ENCODE measurements around the gene PRELP.
"Not testable (repeated sequence)": the region's sequence is repeated elsewhere in the genome, so short reads cannot be mapped to it uniquely, and the experiment has no call there.

Gene PRELP

DNA sequence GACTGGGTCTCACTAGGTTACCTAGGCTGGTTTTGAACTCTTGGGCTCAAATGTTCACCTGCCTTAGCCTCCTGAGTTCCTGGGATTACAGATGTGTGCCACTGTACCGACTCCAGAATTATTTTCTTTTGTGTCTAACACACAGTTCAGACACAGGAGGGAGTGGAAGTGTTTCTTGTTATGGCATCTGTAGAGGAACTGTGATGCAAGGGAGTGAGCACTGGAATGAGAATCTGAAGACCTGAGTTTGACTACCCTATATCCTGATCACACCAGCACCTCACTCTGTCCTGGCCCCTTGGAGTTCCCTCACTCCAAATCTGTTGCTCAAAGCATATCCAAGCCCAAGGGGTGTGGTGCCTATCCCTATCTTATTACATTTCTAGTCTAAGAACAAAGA lies 33.5 kb downstream of the PRELP start:
- DNase-seq, result no peak

DNA sequence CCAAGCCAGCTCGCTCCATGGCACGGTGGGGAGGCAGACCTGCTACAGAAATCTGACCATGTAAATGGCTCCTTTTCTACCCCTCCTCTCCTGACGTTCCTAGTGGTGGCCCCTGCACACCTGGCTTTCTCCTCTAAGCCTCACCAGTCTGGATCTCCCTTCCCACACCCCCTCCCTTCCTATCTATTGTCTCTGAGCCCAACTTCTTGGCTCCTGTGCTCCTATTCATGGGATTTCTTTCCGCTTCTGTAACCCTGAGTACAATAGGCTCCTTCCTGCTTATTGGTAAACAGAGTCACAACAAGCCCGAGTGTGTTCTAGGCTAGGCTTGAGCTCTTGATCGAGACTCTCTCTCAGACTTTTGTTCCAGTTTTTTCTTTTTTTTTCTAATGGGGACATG lies 35.9 kb downstream of the PRELP start:
- no peak for DNase-seq

DNA sequence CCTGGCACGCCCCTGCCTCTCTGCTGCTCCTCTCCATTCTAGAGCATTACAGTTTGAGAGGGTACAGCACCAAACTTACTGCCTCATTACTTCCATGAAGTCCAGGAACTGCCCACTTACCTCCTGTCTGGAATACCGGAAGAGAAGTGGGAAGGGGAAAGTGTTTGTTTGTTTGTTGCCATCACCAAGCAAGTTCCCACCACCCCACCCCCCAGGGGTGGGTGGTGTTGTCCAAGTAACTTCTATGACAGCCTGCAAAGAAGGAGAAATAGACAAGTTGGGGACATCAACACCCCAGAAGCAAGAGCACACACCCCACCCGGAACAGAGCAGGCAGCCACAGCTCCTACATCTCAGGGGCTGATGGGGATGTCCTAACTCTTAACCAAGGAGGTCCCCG lies 36.3 kb downstream of the PRELP start:
- no peak for DNase-seq

DNA sequence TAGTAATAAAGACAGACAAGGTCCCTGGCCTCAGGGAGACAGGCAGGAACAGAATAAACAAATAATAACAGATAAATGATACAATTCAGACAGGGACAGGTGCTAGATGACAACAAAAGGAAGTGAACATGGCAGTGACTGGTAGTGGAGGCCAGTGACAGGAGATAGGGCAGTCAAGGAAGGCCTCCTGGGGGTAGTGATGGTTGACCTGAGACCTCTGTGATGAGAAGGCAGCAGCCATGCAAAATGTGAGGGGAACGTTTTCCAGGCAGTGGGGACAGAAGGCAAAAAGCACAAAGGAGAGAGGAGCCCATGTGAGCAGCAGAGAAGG lies 36.9 kb downstream of the PRELP start:
- no peak for DNase-seq

DNA sequence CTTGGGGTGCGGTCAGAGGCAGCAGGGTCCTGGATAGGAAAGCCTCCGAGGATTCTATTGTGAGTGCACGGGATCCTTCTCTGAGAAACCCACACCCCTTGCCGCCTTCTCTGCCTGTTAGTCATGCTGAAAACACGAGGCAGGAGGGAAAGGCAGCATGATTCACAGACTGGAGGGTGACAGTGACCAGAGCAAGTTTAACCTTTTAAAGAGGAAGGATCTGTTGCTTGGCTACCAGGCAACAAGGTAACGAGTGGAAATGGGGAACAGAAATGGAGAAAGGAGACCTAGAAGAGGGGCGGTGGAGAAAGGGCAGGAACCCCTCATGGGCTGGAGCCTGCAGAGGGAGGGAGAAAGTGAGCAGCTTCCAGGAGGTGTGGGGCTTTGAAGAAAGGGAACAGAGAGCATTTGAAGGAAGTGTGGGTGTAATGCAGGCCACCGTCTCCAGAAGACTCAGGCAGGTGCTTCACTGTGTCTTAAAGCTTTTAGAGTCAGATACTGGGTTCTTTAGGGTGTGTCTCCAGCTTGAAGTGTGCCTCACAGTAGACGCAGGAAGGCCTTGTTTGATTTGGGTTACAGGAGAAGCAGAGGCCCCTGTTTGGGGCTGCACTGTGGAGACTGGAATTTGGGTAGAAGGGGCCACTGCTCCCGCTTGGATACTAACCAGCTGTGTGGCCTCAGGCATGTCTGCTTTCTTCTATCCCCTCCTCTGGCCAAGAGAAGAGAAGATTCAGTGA lies 37.4 kb downstream of the PRELP start:
- DNase-seq, result no peak

DNA sequence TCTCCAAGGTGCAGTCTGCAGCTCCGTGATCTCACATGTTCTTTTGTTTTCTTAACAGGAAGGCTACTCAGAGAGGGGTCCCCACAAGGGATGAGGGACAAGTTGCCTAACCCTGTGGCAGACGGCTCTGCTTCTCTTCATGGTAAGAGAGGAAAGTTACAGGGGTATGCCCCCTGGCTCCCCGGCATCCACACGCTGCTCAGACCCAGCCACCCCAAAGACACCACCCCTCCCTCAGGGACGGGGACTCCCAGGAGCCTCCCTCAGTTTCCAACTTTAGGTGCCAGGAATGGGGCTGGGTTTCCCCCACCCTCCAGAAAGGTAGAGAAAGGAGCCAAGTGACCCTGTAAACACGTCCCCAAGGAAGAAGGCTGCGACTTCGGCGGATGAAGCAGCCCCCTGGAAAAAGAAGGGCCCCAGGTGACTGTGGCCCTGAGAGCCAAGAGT lies 38.0 kb downstream of the PRELP start:
- no peak for DNase-seq

DNA sequence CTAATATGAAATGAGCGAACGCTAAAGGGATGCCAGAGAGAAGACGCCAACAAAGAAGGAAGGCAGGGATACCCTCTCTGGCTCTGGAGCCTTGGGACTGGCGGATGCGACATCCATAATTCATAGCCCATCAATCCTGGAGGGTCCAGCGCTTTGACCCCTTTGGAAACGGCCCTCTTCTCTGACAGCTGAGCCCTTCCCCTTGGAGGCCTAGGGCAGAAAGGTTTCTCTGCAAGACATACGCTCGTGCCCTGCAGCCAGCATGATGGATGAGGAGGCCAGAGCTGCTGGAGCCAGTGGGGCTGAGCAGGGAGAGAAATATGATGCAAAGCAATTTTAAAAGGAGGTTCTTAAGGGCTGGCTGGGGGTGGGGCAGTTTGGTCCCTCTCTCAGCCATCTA lies 40.6 kb downstream of the PRELP start:
- no peak for DNase-seq

DNA sequence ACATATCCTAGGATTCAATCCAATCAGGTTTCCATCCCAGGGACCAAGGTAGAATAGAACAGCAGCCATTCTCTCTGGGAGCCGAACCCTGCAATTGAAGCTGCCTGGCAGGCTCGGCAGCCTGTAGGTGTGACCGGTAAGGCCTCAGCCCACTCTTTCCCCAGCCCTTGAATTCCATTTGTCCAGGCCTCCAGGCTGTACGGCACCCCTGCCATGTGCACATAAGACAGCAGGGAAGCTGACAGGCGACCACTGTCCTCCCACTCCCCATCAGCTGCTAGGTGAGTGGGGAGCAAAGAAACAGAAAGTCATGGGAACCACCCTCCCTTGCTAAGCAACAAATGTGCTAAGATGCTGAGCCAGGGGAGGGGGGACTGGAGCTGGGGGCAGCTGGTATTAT lies 41.3 kb downstream of the PRELP start:
- DNase-seq, result no peak

DNA sequence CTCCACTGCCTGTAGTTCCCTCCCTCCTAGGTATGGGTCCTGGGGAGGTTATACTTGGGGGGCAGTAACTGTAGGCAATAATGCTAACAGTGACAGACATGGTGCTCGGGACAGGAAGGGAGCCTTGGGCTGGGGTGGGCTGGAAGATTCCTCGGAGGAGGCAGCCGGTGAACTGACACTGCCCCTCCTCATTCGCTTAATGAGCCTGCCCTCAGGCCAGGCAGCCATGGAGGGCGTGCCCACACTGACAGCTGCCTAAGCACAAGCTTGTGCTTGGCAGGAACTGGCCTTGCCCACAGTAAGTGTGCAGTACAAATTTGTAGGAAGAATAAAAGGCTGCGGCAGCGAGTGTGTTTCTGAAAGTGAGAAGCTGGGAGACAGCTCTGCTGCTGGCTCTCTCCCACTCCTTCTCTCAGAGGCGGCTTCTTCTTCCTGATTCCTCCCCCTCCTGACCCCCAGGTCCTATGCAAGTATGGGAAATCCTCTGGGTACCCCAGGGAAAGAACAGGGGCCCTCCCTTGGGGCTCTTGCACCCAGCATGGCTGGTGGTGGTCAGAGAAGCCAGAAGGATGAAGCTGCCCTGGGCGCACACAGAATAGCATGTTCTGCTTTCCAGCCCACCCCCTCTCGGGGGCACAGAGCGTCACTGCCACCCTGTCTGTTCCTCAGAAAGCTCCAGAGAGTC lies 42.0 kb downstream of the PRELP start:
- DNase-seq, result no peak

DNA sequence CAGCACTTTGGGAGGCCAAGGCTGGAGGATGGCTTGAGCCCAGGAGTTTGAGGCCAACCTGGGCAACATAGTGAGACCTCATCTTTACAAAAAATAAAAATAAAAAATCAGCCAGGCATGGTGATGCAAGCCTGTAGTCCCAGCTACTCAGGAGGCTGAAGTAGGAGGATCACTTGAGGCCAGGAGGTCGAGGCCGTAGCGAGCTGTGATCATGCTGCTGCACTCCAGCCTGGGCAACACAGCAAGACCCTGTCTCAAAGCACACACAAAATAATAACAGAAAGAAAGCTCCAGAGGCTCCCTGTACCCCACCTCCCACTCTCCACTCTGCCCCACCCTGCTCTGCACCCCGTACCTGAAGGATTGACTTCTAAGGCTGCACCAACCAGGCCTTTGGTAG lies 42.5 kb downstream of the PRELP start:
- DNase-seq, result not testable (repeated sequence)

DNA sequence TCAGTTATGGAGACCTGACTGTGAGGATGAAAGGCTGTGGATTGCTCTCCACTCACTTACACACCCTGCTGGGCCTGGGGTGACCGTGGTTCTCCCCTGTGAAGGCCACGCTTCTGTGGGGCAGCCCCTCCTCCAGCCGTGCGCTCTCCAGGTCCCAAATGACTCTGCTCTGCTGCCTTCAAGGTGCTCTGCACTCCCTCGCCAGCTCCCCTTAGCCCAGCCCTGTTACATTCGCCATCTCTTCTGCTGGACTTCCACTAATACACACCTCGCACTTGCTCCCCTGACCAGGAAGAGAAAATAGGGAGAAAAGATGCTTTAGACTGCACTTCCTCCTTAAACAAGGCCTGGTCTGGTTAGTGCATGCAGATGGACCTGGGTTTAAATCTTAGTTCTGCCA lies 42.9 kb downstream of the PRELP start:
- no peak for DNase-seq

DNA sequence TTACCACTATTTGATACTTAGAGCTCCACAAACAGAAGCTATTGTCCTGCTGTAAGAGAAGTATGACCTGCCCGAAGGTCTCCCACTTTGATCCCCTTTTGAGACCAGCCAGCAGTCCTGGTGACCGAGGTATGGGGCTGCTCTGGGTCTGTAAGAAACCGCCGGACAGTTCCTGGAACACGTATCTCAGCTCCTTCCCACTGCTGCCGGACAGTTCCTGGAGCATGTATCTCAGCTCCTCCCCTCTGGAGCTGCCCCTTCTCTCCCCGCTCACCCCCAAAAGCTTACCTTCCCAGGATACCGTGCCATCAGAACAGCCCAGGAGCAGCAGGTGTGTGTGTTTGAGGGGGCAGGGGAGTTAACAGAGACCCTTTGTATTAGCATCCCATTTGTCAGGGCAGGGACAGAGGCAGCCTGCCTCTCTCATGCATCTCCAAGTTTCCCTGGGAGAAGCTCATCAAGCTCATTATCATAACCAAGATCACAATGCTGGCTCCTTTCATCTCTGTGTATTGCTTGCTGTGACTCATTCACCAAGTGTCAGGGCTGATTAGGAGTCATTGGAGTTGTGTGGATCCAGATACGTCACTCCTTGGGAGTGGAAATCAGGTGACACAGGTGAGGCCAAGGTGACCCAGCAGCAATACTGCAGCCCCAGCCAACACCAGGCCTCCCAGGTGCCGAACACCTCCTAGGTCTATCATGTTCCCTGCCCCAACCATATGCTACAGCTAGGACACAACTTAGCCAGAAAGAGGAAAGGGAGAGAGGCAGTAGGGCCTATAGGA lies 43.6 kb downstream of the PRELP start:
- DNase-seq, result no peak

DNA sequence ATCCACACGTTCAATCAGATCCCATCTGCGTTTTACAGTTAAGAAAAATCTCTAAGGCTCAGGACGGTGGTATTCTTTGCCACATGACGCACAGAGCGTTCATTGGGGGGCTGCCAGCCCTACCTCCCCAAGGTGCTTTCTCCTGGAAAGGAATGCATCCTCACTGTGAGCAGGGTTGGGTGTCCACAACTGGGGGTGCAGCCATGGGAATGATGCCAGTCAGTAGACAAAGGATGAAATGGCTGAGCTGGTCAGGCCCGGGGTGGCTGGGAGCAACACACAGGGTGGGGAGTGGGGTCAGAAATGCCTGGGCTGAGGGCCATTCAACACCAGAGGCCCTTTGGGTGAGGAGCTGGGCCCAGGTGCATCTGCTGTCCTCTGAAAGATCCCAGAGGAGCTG lies 44.3 kb downstream of the PRELP start:
- DNase-seq, result no peak

DNA sequence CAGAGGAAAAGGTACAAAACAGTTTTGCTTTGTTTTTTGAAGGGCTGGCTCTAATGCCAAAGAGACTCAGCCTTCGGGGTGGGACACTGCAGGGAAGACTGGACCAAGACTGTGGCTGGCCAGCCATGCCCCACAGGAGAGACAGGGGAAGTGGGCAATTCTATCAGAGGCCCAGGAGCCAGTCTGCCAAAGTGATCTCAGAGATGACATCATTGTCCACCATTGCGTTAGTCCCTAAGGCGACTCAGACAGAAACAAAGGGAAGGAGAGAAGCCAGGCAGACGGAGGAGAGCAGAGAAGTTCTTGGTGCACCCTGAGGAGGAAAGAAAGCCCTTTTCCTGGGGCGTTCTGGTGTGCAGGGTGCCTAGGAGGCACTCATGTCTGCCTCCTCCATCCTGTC lies 44.7 kb downstream of the PRELP start:
- DNase-seq, result no peak

DNA sequence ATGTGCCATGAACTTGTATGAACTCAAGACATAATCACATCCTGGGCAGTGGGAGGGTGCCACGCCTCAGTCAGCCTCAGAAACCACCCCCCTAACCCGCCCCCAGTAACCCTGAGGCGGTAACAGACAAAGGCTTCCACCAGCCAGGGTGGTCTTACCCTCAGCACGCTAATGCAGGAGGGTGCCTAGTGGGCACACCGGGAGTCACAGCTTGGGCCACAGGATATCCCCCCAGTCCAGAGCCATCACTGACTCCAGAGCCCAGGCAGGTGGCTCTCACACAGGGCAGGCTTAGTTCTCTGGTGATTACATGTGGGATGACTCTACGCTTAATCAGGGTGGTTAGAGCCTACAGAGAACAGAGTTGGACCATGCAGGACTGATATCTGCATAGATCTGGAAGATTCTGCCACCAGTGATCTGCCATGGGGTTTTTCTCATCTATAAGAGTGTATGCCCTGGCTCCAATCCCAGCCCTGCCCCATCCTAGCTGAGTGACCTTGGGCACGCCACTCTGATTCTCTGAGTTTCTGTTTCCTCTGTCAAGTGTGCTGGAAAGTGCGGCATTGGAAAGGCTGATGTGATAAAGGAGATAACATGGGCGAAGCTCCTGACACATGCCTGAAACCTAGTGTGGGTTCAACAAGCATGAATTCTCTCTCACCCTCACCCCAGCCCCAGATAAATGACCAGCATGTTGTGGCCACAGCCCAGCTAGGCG lies 45.6 kb downstream of the PRELP start:
- no peak for DNase-seq

DNA sequence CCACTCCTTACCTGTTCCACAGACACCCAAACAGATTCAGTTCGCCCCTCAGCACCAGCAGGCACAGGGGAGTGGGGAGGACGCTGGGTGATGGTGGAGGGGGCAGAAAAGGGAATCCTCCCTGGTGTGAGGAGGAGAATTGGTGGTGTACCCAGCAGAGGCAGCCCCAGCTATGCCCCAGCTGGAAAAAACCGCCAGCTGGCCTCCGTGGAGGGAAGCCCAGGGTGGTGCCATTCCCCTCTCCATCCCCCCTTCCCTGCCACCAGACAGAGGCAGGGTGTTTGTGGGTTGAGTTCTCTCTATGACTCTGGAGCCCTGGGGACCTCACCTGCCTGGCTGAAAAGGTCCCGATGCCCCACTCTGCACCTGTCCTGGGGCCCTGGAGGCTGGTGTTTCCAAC lies 46.2 kb downstream of the PRELP start:
- no peak for DNase-seq

DNA sequence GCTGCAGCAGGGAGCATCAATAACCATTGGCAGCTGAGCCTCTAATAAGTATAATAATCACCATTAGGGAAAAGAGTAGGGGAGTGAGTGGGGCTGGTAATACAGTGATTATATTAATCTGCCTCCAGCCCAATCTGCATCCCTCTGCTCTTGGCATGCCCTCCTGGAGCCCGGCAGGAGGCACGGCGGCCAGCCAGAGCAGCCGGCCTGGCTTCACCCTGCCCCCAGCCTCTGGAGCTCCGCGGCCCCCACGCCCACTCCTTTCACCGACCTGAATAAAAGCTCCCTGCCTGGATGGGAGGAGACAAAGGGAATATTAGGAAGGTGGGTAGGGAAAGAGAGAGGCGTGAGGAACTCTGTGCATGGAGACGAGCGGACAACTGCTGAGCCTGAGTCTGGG lies 46.6 kb downstream of the PRELP start:
- DNase-seq, result no peak

DNA sequence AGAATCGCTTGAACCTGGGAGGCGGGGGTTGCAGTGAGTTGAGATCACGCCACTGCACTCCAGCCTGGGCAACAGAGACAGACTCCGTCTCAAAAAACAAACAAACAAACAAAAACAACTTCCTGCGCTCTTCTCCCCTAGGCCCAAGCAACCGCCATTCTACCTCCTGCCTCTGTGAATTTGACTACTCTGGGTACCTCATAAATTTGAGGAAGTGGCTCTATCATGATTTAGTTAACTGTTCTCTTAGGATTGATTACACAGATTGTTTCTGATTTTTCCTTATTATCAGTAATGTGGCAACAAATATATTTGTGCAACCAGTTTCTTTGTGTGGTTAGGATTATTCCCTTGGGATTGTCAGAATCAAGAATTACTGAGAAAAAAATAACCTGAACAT lies 48.1 kb downstream of the PRELP start:
- DNase-seq, result no peak

DNA sequence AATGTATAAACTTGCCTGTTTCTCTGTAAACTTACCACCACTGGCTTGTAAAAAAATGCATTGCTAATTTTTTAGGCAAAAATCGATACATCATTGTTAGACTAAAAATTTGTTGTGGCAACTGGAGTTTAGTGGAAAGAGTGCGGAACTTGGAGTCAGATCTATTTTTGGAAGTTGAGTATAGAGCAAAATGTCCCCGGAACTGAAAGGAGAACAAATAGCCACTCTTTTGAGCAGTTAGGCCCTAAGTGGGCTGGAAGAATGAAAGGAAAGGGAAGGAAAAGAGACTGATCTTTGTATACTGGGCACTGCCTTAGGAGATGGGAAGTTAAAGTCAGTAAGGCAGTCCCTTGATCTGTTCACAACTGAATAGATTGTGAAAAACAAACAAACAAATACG lies 48.5 kb downstream of the PRELP start:
- no peak for DNase-seq

DNA sequence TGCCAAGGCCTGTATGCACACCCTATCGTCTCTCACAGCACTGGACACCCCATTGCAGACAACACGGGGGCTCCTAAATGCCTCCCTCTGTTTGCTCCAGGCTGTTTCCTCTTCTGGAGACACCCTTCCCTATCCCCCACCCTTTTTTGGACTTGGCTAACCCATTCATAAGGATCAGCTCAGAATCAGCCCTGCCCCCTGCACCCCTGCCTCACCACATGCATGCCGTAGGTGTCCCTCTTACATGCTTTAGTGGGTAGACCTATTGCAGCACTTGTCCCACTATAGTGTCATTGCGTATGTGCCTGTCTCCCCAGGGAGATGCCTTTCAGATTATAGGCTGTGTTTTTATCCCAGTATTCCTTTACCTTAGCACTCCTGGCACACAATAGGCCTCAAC lies 49.2 kb downstream of the PRELP start:
- no peak for DNase-seq

DNA sequence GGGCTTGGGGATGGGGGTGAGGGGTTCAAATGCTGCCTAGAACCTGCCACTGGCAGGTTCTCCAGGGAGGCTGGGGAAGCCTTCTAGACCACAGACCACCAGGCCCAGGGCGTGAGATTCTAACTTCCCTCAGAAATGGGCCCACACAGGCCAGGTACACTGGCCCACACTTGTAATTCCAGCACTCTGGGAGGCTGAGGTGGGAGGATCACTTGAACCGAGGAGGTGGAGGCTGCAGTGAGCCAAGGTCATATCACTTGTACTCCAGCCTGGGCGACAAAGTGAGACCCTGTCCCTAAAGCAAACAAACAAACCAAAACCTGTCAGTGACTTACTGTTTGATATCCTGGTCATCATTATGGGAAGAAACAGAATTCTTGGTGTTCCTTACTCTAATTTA lies 50.1 kb downstream of the PRELP start:
- no peak for DNase-seq

DNA sequence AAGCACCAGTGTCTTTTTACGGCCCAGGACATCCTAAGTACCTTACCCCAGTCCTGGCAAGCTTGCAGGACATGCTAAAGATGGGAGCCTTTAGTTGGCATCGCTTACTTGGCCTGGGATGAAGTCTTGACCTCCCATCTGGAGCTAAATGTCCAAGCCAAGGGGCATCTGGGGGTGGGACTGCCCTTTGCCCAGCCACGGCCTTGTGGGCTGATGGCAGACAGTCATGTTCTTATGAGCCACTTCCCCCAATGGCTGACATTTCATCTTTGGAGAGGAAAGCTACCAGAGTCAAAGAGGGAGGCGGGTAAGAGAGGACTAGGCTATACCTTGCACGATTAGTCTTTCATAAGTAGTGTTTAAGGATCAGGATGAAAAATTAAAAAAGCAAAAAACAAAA lies 50.5 kb downstream of the PRELP start:
- DNase-seq, result no peak

DNA sequence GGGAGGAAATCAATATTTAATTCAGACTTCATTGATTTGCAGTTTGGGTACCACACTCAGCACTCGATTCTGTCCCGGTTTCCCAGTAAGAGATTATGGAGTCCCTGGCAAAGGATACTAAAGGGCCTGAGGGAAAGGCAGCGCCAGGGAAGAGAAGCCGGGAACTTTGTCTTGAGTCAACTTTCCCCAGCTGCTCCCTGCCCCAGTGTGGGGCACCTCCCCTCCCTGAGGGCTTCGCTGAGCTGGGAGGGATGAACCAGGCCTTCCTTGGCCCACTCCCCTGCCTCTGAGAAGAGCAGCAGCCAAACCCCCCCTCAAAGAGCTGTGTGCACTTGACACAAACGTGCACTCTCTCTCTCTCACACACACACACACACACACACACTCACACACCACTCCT lies 51.0 kb downstream of the PRELP start:
- DNase-seq, result no peak

DNA sequence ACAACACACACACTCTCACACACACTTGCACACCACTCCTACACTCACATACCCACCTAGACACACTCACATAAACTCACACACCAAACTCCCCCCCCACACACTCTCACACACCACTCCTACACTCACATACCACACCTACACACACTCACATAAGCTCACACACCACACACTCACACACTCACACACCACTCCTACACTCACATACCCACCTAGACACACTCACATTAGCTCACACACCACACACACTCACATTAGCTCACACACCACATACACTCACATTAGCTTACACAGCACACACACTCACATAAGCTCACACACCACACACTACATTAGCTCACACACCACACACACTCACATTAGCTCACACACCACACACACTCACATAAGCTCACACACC lies 51.4 kb downstream of the PRELP start:
- no peak for DNase-seq

Measured in effector CD8-positive, alpha-beta T cell (primary cell).